RKO (cell line): Measurements from ENCODE around the gene MR1.

Experiments
- DNase-seq: peaks from one replicate; pipeline ENCODE4 v3.0.0-alpha.2; 2016; ENCODE audit warnings: low spot score

The MR1 gene

GRCh38 chr1:181064011-181064623 lies 30.3 kb downstream of the MR1 start:
- DNase-seq = no peak

- no peak for DNase-seq
Measured at GRCh38 chr1:181064702-181065101, 30.9 kb downstream of the MR1 start.

GRCh38 chr1:181073638-181074037 lies 39.9 kb downstream of the MR1 start:
- no peak for DNase-seq

GRCh38 chr1:181075766-181076350 lies 42.1 kb downstream of the MR1 start:
- no peak for DNase-seq

GRCh38 chr1:181076852-181077251 lies 43.1 kb downstream of the MR1 start:
- no peak for DNase-seq

GRCh38 chr1:181077576-181078242 lies 43.9 kb downstream of the MR1 start:
- DNase-seq = no peak

GRCh38 chr1:181079382-181079781 lies 45.6 kb downstream of the MR1 start:
- no peak for DNase-seq

- DNase-seq = no peak
Measured at GRCh38 chr1:181079920-181080319, 46.1 kb downstream of the MR1 start.

GRCh38 chr1:181080556-181080955 lies 46.8 kb downstream of the MR1 start:
- no peak for DNase-seq

- peak; percentile 20 for DNase-seq
Measured at GRCh38 chr1:181081395-181081794, 47.6 kb downstream of the MR1 start.

GRCh38 chr1:181083842-181084605 lies 50.2 kb downstream of the MR1 start:
- peak; percentile 59 for DNase-seq

GRCh38 chr1:181084606-181084969 lies 50.8 kb downstream of the MR1 start:
- no peak for DNase-seq

GRCh38 chr1:181086091-181086490 lies 52.3 kb downstream of the MR1 start:
- DNase-seq = no peak

GRCh38 chr1:181086926-181087325 lies 53.1 kb downstream of the MR1 start:
- DNase-seq = peak; percentile 54

GRCh38 chr1:181087400-181087901 lies 53.7 kb downstream of the MR1 start:
- peak; percentile 43 for DNase-seq

GRCh38 chr1:181088079-181089016 lies 54.6 kb downstream of the MR1 start, which contains the start of gene IER5:
Gene IER5 (plus strand): TSS chr1:181088700. CDS start chr1:181088903, 203 bp downstream.
- DNase-seq = peak; percentile 97

- peak; percentile 15 for DNase-seq
Measured at GRCh38 chr1:181089017-181089675, 55.4 kb downstream of the MR1 start.

GRCh38 chr1:181089676-181090544 lies 56.1 kb downstream of the MR1 start:
- peak; percentile 75 for DNase-seq

- DNase-seq = peak; percentile 38
Measured at GRCh38 chr1:181090641-181091126, 56.9 kb downstream of the MR1 start.
